Stimulated activated CD4-positive, alpha-beta T cell treated with anti-CD3 and anti-CD28 coated beads, TNF-alpha, amount 100 ng/mL, for 4 hours (primary cell): ENCODE measurements around the gene SLC29A2.

Experiments
- DNase-seq, 3 experiments: peaks; one replicate each; pipeline ENCODE4 v3.0.0-alpha.2; 2020; ENCODE audit warnings: low read depth in 3 of 3

The SLC29A2 gene

GRCh38 chr11:66371627-66372415 is at the start of gene SLC29A2:
TSS of gene SLC29A2 (minus strand) at chr11:66371760. CDS start at chr11:66371591, 169 bp downstream.
- DNase-seq = peak; percentile 58 to 65 (median 64)

- no peak for DNase-seq
Observed at GRCh38 chr11:66420671-66421476, 49.3 kb upstream of the SLC29A2 start, which contains the start of gene NPAS4. TSS of gene NPAS4 (plus strand) at chr11:66421035. CDS start at chr11:66421180, 145 bp downstream.

- DNase-seq = no peak
Observed at GRCh38 chr11:66419825-66420224, 48.3 kb upstream of the SLC29A2 start.

GRCh38 chr11:66418986-66419308 is 47.4 kb upstream of the SLC29A2 start:
- no peak for DNase-seq

- DNase-seq = peak; percentile 37 to 42 (median 40)
Observed at GRCh38 chr11:66418168-66418985, 46.8 kb upstream of the SLC29A2 start.

GRCh38 chr11:66417000-66417399 is 45.4 kb upstream of the SLC29A2 start:
- DNase-seq = no peak

GRCh38 chr11:66415423-66415822 is 43.9 kb upstream of the SLC29A2 start:
- DNase-seq = no peak

- DNase-seq = no peak
Observed at GRCh38 chr11:66414120-66414934, 42.8 kb upstream of the SLC29A2 start.

GRCh38 chr11:66413167-66413566 is 41.6 kb upstream of the SLC29A2 start:
- DNase-seq = no peak

- no peak for DNase-seq
Observed at GRCh38 chr11:66412110-66412509, 40.5 kb upstream of the SLC29A2 start.

GRCh38 chr11:66411323-66411722 is 39.8 kb upstream of the SLC29A2 start:
- no peak for DNase-seq

GRCh38 chr11:66410191-66410590 is 38.6 kb upstream of the SLC29A2 start:
- DNase-seq = no peak

- DNase-seq = no peak
Observed at GRCh38 chr11:66409226-66409625, 37.7 kb upstream of the SLC29A2 start.

GRCh38 chr11:66408488-66409214 is 37.1 kb upstream of the SLC29A2 start:
- peak; percentile 81 to 96 (median 83) for DNase-seq

GRCh38 chr11:66407651-66408050 is 36.1 kb upstream of the SLC29A2 start:
- DNase-seq = no peak

- DNase-seq = no peak
Observed at GRCh38 chr11:66393954-66394353, 22.4 kb upstream of the SLC29A2 start.

GRCh38 chr11:66391322-66391721 is 19.8 kb upstream of the SLC29A2 start:
- DNase-seq = no peak

GRCh38 chr11:66388780-66389386 is 17.3 kb upstream of the SLC29A2 start:
- DNase-seq = peak; percentile 31 to 51 (median 41)

- DNase-seq = peak; percentile 64 to 77 (median 75)
Observed at GRCh38 chr11:66386171-66387069, 14.9 kb upstream of the SLC29A2 start.
